ENCODE measurements around the gene AGPAT4.
"Not testable (repeated sequence)": the region's sequence is repeated elsewhere in the genome, so short reads cannot be mapped to it uniquely, and the experiment has no call there.

Gene AGPAT4

DNA sequence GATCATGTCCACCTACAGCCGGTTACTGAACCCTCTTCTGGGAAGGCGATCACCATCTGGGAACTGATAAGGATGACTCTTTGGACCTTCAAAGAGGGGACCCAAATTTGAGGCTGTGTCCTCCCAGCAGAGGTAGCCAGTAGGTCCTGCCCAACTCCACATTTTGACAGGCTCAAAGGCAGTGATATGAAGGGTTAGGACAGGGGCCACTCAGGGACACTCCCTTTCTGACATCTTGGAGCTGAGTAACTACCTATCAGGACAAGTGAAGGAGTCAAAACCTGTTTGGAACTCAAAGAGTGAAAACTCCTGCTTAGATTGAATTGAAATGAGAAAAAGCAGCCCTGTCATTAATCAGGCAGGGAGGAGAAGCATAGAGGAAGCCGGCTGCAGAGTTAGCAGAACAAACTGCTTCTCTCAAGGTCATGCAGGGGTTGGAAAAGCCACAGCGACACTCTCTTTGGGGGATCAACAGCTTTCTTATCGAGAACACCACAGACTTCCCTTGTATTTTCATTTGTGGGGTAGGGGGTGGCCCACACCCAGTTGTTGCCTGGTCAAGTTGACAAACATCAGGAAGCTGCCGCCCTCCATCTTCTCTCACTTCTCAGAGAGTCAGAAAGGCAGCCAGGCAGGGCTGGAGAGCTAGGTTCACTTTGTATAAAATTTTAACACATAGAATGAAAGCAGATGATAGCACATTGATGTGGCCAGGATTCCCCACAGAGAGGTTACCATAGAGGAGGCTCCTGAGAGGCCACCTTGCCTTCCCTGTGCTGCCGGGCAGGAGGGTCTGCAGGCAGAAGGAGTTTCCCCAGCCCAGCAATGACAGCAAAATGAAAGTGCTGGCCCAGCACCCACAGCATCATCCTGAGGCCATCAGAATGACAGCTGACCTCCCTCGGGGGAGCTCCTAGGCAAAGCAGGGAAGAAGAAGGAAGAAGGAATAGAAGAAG lies 47.6 kb downstream of the AGPAT4 start:
- DNase-seq: no peak

DNA sequence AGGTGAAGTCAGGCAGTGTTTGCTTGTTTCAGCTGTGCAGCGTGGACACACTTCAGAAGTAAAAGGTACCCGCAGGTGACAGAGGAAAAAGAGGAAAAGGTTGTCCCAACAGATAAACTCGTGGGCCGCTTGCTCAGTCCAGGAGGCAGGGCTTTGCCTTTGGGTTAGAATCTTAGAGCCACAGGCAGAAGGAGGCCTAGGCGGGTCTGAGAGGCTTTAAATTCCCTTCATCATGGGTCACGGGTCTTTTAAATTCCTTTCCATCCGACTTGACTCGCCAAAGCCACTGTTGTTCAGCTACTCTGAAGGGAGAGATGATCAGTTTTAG lies 48.2 kb downstream of the AGPAT4 start:
- DNase-seq: no peak

DNA sequence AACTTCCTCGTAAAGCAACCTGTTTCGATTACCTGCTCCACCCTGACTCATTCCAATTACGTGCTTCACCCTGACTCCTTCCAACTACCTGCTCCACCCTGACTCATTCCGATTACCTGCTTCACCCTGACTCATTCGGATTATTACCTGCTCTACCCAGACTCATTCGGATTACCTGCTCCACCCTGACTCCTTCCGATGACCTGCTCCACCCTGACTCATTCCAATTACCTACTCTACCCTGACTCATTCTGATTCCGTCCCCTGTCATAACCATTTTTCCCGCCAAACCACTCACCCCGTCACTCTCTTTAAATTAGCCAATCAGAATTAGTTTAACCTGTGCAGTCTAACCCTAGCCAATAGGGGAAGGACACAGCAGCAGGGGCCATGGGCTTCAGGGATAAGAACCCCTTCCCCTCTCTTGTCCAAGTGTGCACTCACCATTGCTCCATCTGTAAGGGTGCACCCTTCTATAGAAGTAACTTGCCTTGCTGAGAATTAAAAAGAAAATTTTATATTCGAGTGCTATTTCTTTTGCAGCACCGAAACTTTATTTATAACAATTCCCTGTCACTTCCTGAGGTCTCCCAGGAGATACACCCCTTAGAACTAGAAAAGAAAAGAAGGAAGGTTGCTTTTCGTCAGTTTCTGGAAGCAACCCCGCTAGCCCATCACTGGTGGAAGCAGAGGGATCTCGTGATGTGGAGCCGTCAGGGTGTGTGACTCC lies 48.7 kb downstream of the AGPAT4 start:
- not testable (repeated sequence) for DNase-seq

DNA sequence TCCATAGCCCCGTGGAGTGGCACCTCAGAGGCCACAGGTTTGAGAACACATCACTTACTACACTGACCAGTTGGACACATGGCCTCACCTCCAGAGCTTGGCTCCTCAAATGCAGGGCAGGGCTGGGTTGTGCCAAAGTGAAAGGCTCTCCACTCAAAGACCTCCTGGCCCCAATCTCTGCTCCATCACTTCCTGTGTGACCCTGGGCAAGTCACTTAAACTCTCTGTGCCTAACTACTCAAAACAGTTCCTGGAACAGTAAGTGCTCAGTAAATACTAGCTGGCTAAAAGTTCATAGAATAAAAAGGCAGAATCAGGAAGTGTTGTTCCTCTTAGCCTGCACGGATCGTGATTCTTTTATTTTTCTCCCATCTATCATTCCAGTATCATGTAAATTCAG lies 50.2 kb downstream of the AGPAT4 start:
- DNase-seq: no peak

DNA sequence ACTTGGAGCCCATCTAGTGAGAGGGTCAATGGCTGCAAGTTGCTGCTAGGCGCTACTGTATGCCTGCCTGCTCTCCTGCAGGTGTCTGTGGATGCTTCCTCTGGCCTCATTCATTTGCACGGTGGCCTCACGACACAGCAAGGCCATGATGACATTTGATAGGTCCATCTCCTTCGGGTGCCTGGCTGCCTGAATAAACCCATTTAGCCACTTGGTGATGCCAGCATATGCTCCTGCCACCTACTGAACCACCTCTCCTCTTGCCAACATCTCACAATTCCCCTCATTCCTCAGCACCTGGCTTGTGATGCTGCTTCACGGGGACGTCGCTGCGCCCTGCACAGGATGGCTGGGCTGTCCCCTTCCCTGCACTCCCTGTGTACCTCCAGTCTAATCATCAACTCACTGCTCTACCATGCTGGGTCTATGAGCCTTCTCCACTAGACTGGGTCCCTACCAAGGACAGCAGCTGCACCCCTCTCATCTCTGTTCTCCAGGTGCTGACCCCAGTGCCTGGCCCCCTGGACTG lies 51.1 kb downstream of the AGPAT4 start:
- no peak for DNase-seq

DNA sequence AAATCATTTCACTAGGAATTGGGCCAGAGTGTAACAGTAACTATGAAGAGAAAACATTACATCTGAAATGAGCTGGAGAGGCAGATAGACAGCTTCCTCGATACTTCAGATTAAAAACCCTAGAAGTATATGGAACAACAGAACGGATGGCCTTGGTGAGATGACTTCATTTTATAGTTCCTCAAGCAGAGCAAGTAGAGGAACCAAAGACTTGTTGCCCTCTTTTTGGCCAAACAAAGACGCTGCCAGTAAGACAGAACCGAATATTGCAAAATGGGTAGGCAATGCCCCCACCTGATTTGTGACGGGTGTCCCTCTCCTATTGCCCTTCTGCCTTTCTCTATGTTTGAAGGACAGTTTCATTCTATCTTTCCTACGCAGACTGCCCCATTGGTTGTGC lies 53.5 kb downstream of the AGPAT4 start:
- DNase-seq: no peak

DNA sequence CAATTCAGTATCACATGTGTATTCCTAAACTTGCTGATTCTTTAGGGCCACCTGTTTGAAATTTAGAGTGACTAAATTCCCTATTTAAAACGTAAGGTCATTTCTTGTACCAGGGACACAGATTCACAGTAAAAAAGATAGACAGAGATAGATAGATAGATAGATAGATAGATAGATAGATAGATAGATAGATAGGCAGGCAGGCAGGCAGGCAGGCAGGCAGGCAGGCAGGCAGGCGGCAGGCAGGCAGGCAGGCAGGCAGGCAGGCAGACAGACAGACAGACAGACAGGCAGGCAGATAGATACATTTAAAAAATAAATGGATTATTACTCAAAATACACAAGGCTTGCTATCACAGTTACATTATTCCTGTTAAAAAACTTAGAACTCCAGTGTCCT lies 54.2 kb downstream of the AGPAT4 start:
- no peak for DNase-seq

DNA sequence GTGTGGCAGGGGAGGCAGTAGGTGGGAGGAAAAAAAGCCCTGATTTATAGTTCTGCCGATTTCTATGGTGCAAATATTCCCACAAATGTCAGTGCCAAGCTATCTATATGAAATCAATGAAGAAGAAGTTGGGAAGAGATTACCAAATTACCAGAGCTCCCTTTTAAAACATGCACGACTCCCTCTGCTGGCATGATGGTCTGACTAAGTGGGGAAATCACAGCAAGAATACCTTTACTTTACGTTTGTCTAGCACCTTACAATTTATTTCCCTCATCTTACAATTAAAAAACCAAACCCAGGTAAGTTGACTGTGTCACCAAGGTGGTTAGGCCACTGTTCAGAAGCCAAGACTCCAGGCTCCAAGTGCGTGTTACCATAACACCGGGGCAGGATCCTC lies 55.6 kb downstream of the AGPAT4 start:
- DNase-seq: no peak

DNA sequence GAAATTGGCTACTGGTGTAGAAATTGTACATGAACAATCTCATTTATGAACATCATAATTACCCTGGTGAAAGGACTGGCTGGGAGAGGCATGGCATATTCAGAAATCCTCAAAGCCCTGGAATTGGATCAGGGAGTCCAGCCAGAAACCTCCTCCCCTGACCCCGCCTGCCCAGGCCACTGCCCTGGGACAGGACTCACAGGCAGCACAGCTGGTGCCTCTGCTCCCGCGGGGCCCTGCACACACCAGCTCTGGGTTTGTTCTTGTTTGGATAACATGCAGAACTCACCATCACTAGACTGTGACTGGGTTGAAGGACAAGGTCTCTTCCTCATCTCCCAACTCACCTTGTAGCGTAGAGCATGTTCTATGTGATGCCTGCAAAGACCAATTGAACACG lies 56.2 kb downstream of the AGPAT4 start:
- DNase-seq: no peak

DNA sequence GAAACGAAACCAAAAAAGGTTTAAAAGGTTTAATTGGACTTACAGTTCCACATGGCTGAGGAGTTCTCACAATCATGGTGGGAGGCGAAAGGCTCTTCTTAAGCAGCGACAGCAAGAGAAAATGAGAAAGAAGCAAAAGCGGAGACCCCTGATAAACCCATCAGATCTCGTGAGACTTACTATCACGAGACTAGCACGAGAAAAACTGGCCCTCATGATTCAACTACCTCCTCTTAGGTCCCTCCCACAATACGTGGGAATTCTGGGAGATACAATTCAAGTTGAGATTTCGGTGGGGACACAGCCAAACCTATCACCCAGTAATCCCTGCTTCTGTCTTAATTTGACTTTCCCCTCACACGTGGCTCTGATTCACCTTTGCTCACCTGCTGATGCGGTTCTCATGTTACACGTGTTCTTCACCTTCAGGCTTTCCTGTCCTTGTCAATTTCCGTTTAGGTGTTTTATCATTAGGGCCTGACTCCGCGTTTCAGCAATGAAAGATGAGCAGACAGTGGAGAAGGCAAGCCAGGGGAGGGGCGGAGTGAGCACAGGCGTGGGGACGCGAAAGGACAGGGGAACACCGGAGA lies 57.1 kb downstream of the AGPAT4 start:
- no peak for DNase-seq

DNA sequence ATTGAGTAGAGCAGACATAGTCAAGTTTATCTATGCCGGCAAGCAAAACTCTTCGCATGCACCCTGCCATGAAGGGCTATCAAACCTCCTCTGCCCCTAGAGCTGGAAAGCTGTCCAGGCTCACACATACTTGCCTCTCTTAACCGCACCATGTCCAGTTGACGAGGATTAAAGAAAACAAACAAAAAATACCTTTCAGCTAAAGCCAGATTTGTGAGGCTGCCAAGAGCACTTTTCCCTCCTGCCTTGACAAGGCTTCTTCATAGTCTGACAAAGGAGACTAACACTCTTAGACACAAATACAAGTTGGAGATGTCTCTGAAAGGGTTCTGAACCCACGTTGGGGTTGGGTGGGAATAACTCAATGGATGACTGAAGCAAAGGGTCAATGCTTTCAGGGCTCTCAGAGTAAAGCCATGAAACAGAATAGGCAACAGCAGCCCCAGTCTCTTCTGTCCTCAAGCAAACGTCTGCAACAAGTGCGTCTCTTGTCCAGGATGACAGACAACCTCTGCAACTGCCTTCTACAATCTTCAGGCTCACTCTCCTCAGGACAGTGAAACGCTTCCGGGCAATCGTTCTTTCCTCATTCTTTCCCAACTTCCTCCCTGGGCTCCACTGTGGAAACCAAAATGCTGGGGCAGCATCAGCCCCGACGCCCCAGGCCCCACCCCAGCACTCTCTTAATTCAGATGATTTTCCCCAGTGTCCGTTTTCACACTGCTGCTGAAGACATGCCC lies 57.8 kb downstream of the AGPAT4 start:
- DNase-seq: no peak

DNA sequence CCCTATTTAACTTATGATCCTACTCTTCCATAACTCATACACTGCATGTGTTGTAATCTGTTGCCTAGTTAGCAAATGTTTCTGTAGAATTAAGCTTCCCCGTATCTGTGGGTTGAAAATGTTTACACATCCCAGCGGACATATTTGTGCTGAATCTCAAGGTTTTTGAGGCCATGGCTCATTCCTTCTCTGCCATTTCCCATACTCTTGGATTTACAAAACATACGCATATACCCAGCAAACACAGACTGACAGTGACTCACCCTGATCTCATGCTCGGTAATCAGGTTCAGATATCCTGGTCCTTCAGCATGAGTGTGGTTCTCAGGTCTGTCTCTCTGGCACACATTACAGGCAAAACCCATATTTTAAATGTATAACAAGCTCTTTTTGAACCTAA lies 58.7 kb downstream of the AGPAT4 start:
- no peak for DNase-seq

DNA sequence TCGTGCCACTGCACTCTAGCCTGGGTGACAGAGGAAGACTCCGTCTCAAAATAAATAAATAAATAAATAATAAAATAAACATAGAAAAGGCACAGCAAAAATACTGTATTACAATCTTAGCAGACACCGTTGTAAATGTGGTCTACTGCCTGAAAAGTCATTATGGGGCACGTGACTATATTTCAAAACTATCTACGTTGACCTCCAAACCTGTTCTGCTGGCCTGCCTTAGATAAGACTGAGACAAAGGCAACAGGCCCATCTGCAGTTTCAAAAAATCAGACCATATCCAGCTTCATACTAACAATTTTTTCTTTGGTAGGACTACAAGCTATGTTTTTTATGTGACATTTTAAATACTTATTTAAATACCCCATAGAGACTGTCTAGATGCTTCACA lies 59.1 kb downstream of the AGPAT4 start:
- DNase-seq: no peak

DNA sequence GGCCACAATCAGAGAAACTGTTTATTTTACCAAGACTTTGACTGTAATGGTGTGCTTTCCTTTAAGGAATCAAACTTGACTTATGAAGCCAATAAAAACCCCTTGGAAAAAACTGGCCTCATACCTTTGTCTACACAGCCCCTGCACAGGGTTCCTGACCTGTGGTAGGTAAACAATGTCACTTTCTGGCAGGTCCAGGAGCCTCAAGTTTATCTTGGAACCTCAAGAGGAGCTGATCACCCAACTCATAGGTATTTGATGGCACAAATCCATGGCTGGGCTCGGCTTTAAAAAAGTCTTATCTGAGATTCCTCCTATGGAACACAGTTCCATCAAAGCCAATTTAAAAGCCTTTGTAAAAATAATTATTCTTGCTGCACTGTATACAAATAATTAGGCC lies 61.0 kb downstream of the AGPAT4 start:
- no peak for DNase-seq

DNA sequence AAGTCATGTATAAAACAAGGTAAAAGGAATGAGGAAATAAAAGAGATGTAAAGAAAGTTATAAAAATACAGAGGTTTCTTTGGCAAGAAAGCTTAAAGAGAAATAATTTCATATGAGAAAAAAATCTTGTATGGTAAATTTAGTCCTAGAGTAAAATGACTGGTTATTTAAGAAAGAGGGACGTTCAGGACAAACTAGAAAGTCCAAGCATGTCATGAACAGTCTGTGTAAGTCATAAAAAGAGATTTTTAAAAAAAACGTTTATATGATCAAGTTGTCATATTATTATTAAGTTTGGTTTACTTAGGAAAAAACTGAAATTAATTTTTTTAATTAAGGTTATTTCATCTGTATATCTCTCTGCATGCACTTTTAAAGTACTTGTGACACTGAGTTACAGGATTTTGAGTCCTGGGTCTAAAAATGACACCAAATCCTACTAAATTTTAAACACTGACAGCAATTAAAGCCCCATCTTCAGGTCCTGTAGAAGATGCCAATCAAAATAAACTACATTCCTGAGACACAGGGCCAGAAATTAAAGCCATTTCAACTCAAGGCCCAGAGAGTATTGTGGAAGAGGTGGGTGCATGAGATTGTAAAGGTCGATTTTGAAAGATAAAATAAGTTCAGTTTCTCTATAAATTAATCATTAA lies 62.4 kb downstream of the AGPAT4 start:
- no peak for DNase-seq

DNA sequence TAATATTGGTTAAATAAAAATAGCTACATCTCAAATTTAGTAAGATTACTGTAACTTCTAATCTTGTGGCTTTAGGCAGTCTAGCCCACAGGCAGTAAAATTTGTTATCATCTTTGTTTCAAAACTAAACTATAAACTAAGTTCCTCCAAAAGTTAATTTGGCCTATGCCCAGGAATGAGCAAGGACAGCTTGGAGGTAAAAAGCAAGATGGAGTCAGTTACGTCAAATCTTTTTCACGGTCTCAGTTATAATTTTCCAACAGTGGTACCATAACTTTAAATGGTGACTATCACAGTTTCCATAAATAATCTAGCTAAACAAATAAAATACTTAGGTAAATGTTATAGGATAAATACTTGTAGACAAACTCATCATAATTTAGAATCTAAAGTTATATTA lies 63.0 kb downstream of the AGPAT4 start:
- DNase-seq: no peak

DNA sequence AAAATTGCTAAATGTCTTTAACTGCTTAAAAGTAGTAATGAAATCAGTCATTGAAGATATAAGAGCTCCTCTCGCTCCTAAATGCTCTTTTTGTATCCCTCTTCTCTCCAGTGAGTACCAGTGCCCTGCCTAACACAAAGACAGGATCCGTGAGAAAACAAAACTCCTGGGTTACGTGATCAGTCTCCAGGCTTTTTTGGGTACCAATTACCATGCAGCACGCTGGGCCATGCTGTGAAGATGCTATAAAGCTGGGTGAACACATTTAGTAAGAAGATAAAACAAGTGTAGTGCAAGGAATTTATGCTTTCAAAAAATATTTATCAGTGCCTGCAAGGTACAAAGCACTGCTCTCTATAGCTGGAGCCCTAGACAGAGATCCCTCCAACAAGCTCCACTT lies 66.7 kb downstream of the AGPAT4 start:
- no peak for DNase-seq

DNA sequence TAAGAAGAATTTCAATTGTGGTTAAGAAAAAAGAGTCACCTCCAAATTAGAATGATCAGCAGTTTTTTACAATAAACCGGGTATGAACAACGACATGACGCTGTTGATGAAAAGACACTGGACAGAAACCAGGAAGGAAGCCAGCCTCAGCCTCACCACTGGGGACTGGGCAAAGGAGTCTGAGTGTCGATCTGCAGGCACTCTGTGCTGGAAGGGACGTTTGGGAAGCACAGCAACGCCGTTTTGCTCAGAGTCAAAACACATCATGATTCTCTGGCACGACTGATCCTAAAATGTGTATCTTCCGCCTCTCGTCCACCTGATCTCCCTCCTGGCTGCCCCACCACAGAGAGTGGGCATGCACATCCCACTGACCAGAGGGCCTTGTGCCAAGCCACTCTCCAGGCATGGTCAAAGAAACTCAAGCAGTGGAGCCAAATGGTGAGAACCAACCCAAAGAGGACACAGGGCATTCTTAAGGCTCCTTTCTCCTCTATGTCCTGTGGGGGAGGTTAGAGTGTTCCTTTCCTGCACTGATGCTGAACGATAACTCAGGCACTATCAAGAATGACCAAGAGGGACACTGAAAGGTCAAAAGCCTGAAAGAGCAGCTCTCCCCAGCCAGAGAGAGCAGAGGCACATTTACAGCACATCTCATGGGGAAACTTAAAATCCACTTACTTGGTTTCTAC lies 68.8 kb downstream of the AGPAT4 start:
- DNase-seq: no peak

DNA sequence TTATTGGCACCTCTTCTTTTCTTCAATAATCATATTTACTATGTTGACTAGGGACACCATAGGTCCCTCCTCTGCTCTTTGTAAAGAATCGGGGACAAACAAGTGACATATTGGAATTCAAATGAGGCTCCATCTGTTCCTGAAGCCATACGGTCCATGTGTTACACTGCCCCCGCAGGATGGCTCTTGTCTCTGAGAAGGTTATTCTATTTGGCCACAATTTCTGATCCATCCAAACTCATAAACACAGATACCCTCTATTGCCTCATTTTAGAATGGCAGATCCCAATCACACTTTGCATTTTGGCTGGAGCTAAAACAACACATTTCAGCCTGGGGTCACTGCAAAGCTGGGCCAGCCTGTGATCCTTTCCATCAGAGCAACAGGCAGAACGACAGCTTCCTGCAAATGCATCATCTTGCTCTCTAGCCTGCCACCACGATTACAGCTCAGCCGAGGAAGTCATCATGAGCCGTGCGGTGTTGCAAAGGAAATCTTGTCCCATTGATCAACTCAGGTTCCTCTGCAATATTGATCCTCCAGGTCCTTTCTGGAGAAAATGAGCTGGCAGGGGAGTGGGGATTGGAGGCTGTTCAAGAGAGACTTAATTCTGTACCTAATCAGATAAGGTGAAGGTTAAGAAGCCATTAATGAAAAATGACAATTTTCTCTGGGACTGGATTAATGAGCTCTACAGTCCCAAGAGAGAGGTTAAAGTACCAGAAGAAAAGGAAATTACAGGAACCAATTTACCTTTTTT lies 73.1 kb downstream of the AGPAT4 start:
- DNase-seq: no peak

DNA sequence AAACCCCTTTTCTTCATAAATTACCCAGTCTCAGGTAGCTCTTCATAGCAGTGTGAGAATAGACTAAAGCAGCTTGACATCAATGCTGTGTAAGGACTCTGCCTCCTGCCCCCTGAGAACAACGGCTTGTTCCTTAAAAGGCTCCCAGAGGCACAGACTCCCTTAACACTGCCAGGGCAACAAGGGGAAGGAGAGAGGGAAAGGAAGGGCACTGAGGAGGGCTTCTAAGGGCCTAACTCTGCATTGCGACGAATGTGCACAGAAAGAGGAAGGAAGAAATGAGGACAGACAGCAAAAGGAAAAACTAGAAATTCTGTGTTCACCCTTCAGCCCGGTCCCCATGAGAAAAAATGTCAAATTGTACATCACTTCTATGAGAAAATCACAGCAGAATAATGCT lies 74.0 kb downstream of the AGPAT4 start:
- no peak for DNase-seq

Data from GOT3 (cell line).